Hematopoietic multipotent progenitor cell treated with erythropoietin and hydrocortisone succinate and interleukin-3 and kit ligand, for 17 days (in vitro differentiated cells): ENCODE results near the gene SCTR.

Experiments used
- DNase-seq: peaks from one replicate; pipeline ENCODE4 v3.0.0-alpha.2; 2015; ENCODE audit warnings: low spot score

Gene SCTR

DNA sequence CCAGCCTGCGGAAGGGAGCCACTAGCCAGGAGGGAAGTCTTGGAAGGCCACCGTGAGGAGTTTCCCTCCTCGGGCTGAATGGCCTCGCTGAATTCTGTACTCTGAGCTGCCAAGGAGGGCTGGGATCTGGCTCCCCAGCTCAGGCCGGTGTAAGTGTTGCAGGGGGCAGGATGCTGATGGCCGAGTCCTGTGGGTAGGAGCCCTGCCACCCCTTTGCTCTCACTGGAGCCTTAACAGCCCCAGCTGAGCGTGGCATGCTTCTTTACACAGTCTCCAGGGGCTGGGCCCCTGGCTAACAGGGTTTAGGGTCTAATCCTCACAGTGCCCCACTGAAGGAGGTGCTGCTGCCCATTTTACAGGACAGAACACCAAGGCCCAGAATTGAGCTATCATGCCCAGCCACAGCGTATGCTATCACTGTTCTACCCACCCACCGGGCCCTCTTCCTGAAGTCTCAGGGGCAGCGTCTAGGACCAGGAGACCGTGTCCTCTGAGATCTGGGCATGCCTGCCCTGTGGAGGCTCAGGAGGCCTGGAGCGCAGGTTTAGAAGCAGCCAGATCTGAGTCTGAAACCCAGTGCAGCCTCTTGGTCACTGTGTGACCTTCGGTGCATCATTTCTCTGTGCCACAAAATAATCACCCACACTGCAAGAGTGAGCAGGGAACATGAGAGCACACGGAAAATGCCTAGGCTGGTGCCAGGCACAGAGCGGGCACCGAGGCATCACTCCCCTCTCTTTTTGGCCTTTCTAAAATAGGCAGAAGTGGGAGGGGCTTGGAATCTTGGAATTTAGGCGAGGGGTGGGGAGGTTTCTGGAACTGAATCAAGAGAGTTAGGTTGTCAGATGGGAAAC lies 49.7 kb downstream of the SCTR start:
- no peak for DNase-seq

DNA sequence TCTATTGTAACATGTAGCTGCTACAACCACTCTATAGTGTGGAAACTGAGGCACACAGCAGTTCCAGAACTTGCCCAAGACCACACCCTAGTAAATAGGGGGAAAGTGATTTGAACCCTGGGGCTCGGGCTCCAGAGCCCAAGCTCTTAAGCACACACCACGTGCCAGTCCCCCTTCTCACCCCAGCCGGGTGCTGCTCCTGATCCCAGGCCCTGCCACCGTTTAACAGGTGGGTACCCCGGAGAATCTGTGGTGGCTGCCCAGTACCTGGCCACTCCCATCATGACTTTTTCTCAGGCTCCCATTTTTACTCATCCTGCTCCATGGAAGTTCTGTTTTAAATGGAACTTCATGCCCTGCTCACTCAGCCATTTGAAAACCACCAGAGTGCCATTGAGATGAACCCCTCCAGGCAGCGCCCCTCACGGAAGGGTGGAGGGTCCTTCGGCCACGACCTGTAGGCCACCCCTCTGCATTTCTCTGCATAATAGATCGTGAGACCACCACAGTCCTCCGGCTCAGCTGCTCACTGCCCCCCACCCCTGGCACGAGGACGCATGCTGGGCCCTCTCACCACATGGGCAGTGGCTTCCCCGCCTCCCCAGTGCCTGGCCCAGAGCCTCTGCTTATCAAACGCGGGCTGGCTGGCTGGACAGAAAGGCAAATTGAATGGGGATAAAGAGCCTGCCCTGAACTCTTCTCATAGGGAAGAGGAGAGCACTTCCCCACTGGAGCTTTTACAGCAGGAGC lies 50.5 kb downstream of the SCTR start:
- DNase-seq, result no peak

DNA sequence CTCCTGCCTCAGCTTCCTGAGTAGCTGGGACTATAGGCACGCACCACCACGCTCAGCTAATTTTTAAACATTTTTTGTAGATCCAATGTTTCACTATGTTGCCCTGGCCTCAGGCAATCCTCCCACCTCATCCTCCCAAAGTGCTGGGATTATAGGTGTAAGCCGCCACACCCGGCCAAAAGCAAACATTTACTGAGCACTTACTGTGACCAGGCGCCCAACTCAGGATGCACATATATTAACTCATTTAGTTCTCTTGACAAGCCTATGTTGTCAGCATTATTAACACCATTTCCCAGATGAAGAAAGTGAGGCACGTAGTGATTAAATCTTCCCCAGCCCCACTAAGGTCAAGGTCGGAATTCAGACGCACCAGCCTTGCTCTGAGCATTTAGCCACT lies 51.5 kb downstream of the SCTR start:
- no peak for DNase-seq

DNA sequence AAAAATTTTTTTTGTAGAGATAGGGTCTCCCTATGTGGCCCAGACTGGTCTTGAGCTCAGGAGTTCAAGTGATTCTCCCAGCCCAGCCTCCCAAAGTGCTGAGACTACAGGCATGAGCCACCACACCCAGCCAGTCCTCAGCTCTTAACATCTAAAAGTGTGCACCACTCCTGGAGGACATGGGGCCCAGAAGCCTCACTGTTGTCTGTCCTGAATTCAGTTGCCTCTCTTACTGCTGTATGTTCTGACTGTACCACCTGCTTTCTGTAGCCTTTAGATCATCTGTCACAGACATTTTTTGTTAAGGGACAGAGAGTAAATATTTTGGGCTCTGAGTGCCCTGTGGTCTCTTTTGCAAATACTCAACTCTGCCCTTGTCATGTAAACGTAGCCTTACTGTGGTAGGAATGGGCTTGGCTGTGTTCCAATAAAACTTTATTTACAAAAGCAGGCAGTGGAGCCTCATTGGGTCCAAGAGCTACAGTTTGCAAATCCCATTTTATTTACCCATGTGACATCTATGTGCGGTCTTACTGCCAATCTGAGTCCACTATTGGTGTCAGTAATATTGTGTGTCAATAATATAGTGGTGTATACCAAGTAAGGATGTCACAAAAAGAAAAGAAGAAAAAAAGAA lies 54.5 kb downstream of the SCTR start:
- no peak for DNase-seq

DNA sequence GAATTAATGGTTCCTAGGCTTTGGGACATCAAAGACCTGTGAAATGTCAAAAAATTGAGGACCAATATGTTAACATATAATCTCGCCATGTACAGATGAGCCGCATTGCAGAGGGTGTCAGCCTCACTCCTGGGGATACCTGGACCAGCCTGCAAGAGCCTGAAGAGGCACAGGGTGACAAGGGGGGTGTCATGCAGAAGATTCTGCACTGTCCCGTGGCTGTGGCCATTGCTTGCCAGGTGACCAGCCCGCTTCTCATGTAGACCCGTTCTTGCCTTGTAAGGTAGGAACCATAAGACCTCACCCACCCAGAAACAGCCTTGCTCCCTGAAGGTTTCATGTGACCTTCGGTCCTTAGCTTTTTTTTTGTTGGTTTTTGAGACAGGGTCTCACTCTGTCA lies 55.2 kb downstream of the SCTR start:
- no peak for DNase-seq

DNA sequence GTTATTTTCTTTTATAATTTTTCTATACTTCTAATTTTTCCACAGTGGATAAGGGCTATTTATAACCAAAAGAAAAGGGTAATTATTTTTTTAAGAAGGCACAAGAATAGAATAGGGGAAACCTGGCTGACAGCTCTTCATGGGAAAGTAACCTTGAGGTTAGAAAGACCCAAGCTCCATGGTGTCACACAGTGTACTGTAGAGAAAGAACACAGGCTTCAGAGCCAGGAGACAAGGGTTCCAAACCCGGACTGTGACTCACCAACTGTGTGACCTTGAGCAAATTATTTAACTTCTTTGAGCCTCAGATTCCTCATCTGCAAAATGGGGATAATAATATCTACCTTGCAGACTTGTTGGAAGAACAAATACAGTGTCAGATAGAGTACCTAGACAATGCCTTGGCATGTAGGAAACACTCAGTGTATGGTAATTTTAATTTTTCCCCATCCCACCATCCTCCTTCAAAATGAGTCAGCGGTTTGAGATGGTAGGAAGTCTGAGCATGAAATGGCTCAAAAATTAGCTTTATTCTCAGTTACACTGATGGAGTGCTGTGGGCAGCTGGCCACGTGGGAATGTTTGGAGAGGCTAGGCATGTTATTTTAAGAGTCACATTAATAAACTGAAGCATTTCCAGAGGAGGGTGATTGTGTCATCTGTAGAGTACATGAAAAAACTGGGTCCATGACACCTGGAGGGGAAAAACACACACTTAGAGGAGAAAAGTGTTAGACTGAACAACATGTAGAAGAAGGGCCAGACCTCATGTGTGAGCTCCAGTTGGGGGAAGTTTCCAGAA lies 55.9 kb downstream of the SCTR start:
- DNase-seq, result no peak

DNA sequence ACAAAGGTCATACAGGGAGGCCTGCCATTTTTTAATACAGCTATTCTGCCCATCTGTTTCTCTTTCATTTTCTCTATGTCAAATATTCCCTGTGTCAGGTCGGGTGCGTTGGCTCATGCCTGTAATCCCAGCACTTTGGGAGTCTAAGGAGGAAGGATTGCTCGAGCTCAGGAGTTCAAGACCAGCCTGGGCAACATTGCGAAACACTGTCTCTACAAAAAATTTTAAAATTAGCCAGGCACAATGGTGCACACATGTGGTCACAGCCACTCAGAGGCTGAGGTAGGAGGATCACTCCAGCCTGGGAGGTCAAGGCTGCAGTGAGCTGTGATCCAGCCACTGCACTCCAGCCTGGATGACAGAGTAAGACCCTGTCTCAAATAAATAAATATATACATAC lies 57.9 kb downstream of the SCTR start:
- no peak for DNase-seq

DNA sequence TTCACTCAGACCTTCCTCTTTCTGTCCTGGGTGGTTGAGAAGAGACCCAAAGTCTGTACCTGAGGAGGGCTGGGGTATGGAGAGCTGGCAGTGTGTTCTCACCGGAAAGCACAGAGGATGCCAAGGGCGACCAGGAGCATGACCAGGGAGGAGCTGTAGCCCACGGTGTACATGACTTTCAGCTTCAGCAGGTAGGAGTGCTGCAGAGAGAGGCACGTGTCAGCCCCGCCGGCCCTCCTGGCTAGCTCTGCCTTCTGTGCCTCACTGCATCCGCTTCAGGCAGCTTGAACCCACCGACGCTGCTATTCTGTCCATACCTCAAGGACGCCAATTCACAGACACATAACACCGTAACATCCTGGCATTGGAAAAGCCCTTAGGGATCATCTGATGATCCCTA lies 58.6 kb downstream of the SCTR start:
- DNase-seq, result no peak

DNA sequence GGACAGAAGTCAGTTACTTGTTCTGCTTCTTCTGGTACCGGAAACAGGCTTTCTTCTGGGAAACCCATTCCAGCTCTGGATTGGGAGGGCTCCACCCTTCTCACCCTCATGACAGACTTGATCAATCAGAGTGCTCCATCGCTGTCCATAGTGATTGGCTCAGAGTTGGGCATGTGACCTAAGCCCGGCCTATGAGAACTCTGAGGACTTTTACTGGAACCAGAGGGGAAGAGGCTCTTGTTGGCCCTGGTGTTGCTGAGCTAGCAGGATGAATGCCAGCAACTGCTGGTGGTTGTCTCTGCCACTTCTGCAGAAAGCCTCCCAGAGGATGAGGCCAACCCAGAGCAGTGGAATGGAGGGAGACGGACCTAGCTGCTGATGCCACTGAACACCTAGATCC lies 59.3 kb downstream of the SCTR start:
- no peak for DNase-seq

DNA sequence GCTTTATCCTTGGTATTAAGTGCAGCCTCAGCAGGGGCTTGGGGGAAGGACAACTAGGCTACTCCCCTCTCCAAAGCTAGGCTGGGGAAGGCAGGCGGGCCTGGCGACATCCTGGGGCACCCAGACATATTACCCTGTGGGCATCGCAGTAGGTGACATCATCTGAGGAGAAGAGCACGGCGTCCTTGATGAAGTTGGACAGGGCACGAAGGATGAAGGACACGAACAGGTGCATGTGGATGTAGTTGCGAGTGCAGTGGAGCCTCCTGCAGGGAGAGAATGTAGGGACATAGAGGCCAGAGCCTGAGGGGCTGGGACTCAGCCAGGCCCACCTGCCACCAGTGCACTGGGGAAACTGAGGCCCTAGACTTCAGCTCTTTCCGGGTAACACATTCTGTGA lies 60.3 kb downstream of the SCTR start:
- DNase-seq, result no peak

DNA sequence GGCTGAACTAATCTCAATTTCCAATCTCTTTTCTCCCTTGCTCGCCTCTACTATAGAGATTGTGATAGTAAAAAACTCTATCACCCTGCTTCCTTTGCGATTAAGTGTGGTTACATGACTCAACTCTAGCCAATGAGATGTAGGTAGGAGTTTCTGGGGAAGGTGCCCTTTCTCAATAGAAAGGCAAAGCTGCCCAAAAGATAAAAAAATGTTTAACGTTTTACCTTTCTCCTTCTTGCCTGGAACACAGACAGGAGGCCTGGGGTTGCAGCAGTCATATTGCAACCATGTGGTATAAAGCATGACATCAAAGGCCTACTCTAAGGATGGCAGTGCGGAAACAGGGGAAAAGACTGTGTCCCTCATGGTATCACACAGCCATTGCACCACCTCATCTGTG lies 61.1 kb downstream of the SCTR start:
- DNase-seq, result no peak

DNA sequence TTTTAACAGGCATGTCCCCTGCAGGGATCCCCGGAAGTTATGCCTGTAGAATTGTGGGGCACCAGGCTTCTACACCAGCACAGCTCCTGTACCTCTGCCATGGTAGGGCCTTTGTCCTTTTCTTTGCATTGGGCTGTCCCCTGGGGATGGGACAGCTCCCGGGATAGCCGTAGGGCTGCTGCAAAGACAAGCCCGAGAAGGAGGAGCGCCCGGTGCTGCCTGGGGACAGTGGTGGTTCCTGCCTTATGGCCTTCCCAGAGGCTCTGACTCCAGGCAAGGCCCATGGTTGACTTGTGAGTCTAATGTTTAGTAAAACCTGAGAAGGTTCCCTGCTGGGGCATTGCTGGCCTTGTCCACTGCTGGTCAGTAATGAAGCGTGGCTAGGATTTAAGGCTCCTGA lies 61.7 kb downstream of the SCTR start:
- DNase-seq, result no peak

DNA sequence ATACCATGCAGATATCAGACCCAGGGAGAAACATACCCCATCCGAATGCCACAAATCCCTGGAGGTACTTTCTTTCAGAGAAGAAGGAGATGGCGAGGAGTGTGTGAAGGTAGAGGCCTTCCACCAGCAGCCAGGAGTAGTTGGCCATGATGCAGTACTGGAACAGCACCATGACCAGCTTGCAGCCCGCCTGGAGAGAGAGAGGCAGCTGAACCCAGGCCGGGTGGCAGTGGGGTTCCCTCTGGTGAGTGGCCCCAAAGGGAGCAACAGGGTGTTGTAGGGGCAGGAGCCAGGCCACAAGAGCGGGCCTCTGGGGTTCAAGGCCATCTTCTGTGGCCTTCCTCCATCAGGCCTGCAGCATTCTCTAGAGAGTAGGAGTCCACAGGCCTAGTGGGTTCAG lies 62.5 kb downstream of the SCTR start:
- DNase-seq, result no peak

DNA sequence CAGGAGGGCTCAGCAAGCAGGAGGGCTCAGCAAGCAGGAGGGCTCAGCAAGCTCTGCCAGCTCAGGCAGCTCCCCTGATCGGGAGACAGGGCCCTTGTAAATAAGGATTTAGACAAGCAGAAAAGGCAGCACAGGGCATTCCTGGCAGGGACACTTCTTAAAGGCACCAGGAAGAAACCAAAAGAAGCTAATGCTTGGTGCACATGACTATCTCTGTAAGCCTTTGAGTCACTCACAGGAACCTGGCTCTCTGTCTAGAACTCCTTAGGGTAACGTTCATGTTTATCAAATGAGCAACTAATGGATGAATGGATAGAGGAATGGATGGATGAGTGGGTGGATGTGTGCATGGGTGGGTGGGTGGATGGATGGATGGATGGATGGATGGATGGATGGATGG lies 64.2 kb downstream of the SCTR start:
- no peak for DNase-seq

DNA sequence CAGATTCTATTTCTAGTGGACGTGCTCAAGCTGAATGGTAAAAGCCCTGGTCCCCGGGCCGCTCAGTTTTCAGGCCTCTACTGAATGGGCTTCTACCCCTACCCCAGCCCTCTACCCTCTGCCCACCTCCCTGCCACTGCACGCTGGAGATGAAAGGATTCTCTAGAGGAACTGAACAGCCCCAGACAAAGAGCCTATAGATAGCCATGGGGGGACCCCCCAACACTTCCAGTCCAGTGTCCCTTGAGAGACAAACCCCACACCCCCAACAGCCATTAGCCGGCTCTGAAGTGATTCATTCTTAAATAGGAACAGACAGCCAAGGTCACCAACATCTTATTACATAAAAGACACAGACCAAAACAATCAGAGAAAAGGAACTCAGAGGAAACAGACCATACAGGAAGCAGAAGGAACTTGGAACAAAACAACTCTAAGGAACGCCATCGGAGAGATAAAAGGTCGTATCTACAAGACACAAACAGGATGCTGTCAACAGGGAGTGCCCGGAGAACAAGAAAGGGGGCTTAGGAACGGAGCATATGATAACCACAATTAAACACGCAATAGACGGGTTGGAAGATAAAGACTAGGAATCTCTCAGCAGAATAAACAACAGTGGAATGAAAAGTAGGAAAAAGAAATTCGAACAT lies 69.1 kb downstream of the SCTR start:
- no peak for DNase-seq

DNA sequence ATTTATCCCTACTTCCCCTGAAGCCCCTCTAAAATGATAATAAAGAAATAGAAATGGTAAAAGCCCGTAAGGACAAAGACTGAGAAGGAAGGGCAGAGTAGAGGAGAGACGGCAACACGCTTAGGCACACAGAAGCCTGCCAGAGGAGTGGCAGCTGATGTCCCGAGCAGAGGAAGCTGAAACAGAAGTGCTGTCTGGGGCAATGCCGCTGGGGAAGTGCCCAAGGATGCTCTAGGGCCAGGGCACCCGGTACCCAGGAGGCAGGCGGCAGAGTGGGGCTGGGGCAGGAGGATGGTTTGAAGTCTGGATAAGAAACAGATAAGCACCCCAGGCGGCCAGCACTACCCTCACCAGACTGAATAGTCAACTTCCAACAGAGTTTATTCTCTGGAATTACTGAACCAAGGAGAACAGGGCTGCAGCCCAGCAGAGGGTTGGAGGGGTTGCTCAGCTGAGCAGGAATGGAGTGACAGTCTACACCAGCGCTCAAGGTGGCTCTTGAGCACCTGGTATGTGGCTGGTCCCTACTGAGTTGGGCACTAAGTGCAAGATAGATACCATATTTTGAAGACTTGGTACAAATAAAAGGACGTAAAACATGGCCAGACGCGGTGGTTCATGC lies 70.2 kb downstream of the SCTR start:
- DNase-seq, result no peak

DNA sequence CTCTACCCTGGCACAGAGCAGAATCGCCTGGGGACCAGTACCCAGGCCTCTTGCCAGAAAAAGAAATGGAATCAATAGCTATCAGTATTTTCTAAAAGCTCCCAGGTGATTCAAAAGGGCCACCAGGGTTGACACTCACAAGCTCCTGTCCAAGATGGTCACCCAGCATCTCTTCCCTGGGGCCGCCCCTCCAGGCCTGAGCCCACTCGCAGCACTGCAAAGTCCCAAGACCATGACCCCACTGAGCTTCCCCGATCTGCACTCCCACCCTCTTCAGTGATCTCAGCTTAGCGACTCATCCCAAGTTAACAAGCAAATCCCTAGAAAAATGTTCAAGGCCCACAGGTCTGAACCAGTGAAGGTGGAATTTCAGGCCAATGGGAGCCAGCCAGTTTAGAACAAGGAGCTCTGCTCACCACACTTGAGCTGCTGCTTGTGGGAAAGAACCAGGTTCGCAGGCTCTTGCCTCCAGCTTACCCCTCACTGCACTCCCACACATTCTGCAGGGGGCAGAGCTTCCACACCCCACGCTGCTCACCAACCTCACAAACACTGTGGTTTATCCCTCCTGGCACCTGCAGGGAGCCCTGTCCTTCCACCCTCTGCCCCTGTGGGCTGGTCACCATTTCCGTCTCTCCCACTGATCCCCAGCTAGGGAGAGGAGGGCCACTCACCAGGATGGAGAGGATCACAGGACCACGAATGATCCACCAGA lies 72.8 kb downstream of the SCTR start:
- DNase-seq, result no peak

DNA sequence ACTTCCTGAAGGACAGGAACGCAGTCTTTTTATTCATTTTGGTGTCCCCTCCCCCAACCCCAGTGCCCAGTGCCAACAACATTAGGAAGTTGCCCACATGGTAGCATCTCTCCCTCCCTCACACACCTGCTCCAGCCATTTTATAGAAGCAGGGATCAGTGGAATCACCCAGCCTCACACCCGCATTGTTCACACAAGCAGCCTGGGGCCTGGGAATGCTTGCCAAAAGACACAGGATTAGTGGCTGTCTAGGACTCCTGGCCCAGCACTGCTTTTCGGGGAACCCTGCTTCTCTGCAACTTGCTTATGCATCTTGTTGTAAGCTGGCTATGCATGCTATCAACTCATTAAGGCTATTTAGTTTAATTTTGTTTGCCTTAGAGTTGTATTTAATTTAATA lies 74.8 kb downstream of the SCTR start:
- DNase-seq, result no peak

DNA sequence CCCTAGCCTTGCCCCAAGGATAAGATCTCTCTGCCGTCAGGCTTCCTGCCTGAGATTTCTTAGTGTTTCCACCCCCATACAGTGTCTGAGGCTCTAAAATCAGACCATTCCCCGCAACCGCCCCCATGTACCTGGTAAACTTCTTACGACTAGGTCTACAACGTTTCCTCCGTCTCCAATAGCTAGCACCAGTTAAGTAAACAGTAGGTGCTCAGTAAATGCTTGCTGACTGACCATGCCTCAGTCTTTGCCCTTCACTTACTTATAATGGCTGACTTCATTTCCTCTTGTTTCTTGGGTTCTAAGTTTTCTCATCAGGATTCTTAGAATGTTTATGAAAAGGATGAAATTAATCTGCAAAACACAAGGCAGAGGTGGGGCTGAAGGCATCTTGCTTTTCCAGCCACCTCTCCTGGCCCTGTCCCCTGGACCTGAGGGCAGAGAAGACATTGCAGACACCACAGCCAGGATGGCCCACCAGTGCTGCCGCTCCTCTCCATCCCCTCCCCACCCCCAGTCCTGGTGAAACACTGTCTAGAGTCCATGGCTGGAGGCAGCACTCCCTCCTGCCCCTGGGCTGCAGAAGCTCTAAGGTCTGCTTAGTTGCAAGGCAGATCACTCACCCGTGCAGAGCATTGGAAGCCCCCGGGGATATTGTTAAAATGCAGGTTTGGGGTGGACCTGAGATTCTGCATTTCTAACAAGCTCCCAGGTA lies 75.7 kb downstream of the SCTR start:
- no peak for DNase-seq

DNA sequence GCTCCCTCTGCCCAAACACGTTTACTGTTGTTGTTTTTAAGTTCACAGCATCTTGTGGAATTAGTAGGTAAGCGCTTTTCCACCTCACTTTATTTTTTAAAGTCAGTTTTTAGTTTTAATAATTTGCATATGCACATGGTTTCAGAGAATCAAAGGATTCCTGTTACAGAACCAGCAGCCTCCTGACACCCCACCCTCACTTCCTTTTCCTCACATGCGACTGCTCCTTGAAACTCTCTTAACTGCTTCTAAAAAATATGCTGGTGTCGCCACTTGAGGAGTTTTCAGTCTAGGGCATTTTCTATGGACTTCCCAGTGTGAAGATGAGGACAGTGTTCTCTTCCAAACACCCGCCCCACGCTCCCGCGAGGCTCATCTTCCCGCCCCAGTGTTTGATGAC lies 78.2 kb downstream of the SCTR start:
- no peak for DNase-seq
